ENCODE data around the gene SCG5. TPM values are rescaled to one million over a fixed set of nuclear protein-coding genes. Genes with fewer than 3 reads are reported as not detected.

Gene SCG5
- total RNA-seq, 4 donors from 2014 or later = 2.7 to 11.8 (median 8.3) TPM

DNA sequence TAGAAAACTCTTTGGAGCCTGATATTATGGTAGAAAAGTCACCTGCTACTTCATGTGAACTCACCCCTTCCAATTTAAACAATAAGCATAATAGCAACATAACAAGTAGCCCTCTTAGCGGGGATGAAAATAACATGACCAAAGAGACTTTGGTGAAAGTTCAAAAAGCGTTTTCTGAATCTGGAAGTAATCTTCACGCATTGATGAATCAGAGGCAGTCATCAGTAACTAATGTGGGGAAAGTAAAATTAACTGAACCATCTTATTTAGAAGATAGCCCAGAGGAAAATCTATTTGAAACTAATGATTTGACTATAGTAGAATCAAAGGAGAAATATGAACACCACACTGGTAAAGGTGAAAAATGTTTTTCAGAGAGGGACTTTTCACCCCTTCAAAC is 5.1 kb upstream of the SCG5 start:
- Histone ChIP-seq H3K27me3 (no peaks in the 10 kb centered on the region), H3K9me3 (no peaks in the 10 kb centered on the region), H3K27ac (no peak overlapping the region), H3K4me1 (peaks cover 0 to 1% of the 10 kb centered on the region in 2 donors), H3K36me3 (no peaks in the 10 kb centered on the region), H3K4me3 (replicated peaks in 1 of 3) (no peak overlapping the region)
- DNase-seq = no peak
- intact Hi-C loops (cut with DNase I) = no loop called here
- 94 to 95% methylated on average over 3 of the region's 3 CpGs for WGBS, 2 donors
- TF ChIP-seq, protein P1, sequence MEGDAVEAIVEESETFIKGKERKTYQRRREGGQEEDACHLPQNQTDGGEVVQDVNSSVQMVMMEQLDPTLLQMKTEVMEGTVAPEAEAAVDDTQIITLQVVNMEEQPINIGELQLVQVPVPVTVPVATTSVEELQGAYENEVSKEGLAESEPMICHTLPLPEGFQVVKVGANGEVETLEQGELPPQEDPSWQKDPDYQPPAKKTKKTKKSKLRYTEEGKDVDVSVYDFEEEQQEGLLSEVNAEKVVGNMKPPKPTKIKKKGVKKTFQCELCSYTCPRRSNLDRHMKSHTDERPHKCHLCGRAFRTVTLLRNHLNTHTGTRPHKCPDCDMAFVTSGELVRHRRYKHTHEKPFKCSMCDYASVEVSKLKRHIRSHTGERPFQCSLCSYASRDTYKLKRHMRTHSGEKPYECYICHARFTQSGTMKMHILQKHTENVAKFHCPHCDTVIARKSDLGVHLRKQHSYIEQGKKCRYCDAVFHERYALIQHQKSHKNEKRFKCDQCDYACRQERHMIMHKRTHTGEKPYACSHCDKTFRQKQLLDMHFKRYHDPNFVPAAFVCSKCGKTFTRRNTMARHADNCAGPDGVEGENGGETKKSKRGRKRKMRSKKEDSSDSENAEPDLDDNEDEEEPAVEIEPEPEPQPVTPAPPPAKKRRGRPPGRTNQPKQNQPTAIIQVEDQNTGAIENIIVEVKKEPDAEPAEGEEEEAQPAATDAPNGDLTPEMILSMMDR (IDR thresholded peaks at IDR 0.05) = no peak
- TF ChIP-seq POLR2A (IDR thresholded peaks at IDR 0.05) = no peak

DNA sequence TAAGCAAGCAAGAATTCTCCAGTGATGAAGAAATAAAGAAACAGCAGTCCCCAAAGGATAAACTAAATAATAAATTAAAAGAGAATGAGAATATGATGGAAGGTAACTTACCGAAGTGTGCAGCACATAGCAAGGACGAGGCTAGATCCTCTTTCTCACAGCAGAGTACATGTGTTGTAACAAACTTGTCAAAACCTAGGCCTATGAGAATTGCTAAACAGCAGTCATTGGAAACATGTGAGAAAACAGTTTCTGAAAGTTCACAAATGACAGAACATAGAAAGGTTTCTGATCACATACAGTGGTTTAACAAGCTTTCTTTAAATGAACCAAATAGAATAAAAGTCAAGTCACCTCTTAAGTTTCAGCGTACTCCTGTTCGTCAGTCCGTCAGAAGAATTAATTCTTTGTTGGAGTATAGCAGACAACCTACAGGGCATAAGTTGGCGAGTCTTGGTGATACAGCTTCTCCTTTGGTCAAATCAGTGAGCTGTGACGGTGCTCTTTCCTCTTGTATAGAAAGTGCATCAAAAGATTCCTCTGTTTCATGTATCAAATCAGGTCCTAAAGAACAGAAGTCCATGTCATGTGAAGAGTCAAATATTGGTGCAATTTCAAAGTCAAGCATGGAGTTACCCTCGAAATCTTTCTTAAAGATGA is 4.5 kb upstream of the SCG5 start:
- no peaks in the 10 kb centered on the region for H3K36me3 ChIP-seq
- no peak overlapping the region for H3K27ac ChIP-seq
- intact Hi-C loops (cut with DNase I) = no loop called here
- TF ChIP-seq POLR2A (IDR thresholded peaks at IDR 0.05) = no peak
- TF ChIP-seq, protein P1 (IDR thresholded peaks at IDR 0.05) = no peak
- no peak overlapping the region for H3K4me3 ChIP-seq (replicated peaks in 1 of 3)
- 94% methylated on average over 8 of the region's 8 CpGs for WGBS, 2 donors
- no peaks in the 10 kb centered on the region for H3K27me3 ChIP-seq
- no peaks in the 10 kb centered on the region for H3K9me3 ChIP-seq
- peaks cover 0 to 4% of the 10 kb centered on the region in 2 donors for H3K4me1 ChIP-seq
- no peak for DNase-seq

DNA sequence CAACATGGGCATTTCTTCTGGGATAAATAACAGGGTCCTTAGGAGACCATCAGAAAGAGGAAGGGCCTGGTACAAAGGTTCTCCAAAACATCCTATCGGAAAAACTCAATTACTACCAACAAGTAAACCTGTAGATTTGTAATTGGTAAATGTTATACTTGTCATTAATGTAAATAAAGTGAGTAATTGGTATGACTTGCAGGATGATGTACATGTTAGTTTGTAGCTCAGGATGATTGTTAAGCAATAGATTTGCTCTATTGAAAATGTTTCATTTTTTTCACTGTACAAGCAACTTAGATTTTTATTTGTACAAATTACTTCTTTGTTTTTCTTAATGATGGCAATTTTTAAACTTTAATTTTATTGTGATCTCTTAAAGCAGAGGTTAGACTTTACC is 3.8 kb upstream of the SCG5 start:
- no peak for DNase-seq
- 90 to 100% methylated on average over 1 of the region's 1 CpG for WGBS, 2 donors
- intact Hi-C loops (cut with DNase I) = no loop called here

DNA sequence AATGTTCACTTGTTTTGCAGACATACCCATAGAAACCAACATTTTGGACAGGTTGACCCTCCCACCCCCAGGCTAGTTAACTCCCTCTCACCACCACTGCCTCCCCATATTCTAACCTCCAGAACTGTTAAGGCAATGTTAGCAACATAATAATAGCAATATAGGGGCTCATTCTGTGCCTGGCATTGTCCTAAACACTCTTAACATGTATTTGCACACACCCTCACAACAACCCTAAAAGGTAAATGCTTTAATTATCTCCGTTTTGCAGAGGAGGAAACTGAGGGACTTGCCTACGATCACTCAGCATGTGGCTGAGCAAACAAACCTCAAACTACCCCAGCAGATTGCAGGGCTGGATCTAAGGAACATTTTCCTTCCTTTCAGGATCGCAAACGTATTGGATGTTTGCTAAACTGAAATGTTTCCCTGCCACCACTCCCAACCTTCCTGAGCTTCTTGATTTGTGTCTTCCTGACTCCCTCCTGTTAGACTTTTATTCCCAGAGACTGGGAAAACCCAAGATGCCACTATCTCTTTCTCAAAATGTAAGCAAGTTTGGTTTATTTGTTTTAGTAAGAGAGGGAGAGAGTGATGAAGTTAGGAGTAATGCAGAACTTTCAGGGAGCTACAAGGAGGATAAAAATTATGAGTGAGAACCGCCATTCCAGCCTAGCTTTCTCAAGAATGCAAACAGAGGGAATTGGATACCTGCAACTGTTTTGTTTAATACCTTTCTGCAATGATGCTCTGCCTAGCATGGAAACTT is 1.3 kb downstream of the SCG5 start:
- no peak for DNase-seq
- H3K9me3 ChIP-seq = no peaks in the 10 kb centered on the region
- no peak overlapping the region for H3K4me3 ChIP-seq (replicated peaks in 1 of 3)
- no peak for TF ChIP-seq POLR2A (IDR thresholded peaks at IDR 0.05)
- TF ChIP-seq, protein P1 (IDR thresholded peaks at IDR 0.05) = no peak
- H3K27me3 ChIP-seq = no peaks in the 10 kb centered on the region
- 83 to 88% methylated on average over 5 of the region's 5 CpGs for WGBS, 2 donors
- intact Hi-C loops (cut with DNase I) = no loop called here
- H3K36me3 ChIP-seq = no peaks in the 10 kb centered on the region
- no peak overlapping the region for H3K27ac ChIP-seq
- H3K4me1 ChIP-seq = peaks cover 0 to 4% of the 10 kb centered on the region in 2 donors

More for the DNA sequence above, 3.8 kb upstream of the SCG5 start:
- H3K4me1 ChIP-seq = peaks cover 0 to 4% of the 10 kb centered on the region in 2 donors
- no peaks in the 10 kb centered on the region for H3K36me3 ChIP-seq
- H3K27me3 ChIP-seq = no peaks in the 10 kb centered on the region
- no peak overlapping the region for H3K27ac ChIP-seq
- no peaks in the 10 kb centered on the region for H3K9me3 ChIP-seq
- H3K4me3 ChIP-seq (replicated peaks in 1 of 3) = no peak overlapping the region
- TF ChIP-seq, protein P1 (IDR thresholded peaks at IDR 0.05) = no peak
- no peak for TF ChIP-seq POLR2A (IDR thresholded peaks at IDR 0.05)

DNA sequence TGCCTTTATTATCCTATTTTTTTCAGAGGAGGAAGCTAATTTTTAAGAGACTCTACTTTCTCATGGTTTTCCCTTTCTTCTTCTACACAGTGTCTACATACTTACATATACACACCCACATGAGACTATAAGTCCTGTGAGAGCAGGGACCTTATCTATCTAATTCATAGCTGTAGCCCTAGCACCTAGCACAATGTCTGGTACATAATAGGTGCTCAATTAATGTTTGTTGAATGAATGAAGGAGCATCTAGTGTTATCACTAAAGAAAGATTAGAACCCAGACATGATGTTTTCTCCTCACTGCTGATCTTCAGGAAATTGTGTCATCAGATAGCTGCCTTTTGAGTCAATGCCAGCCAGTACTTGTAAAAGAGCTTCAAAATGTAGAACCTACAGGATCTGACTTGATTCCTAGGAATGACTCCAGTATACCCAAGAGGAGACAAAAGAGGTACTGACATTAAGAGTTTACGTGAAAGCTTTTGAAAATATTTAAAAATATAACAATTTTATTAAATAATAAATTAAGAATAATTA is 2.5 kb downstream of the SCG5 start:
- H3K27ac ChIP-seq = no peak overlapping the region
- H3K4me1 ChIP-seq = peaks cover 0 to 4% of the 10 kb centered on the region in 2 donors
- no peaks in the 10 kb centered on the region for H3K27me3 ChIP-seq
- intact Hi-C loops (cut with DNase I) = no loop called here
- no peak for TF ChIP-seq POLR2A (IDR thresholded peaks at IDR 0.05)
- TF ChIP-seq, protein P1 (IDR thresholded peaks at IDR 0.05) = no peak
- no peak for DNase-seq
- no peak overlapping the region for H3K4me3 ChIP-seq (replicated peaks in 1 of 3)
- H3K36me3 ChIP-seq = no peaks in the 10 kb centered on the region
- no peaks in the 10 kb centered on the region for H3K9me3 ChIP-seq
- 94 to 98% methylated on average over 1 of the region's 1 CpG for WGBS, 2 donors

All from thyroid gland (tissue), 4 donors.